HepG2 (cell line): ENCODE measurements around the gene DLG4. TPM values are rescaled to one million over a fixed set of nuclear protein-coding genes. Genes with fewer than 3 reads are reported as not detected.

Experiments used
- DMTF1 ChIP-seq: sonication (generic); formaldehyde crosslinking; IDR thresholded peaks from 2 replicates; pipeline ENCODE4 v1.4.0; 2020; ENCODE audit warnings: mild to moderate bottlenecking, missing genetic modification reagents
- FOXA3 ChIP-seq: IDR thresholded peaks from 2 replicates; pipeline ENCODE4 v1.6.1; 2016; ENCODE audit warnings: missing genetic modification reagents, missing compliant biosample characterization
- FOXJ3 ChIP-seq: sonication (generic); formaldehyde crosslinking; IDR thresholded peaks from 2 replicates; pipeline ENCODE4 v1.4.0; 2020; ENCODE audit warnings: missing genetic modification reagents, mild to moderate bottlenecking, borderline replicate concordance
- FOXO1 ChIP-seq: sonication (generic); formaldehyde crosslinking; IDR thresholded peaks from 2 replicates; pipeline ENCODE4 v1.4.0; 2020; ENCODE audit warnings: missing genetic modification reagents
- HNF4G ChIP-seq, 2 experiments: sonication (generic) in 1 of 2; formaldehyde crosslinking in 1 of 2; IDR thresholded peaks; 2 replicates each; pipeline versions ENCODE4 v1.4.0 to v1.6.1; 2011 to 2020; ENCODE audit warnings: borderline replicate concordance in 2 of 2, low read depth in 2 of 2, mild to moderate bottlenecking in 2 of 2, low read length in 1 of 2, missing genetic modification reagents in 1 of 2, moderate library complexity in 1 of 2
- KLF9 ChIP-seq: IDR thresholded peaks from 2 replicates; pipeline ENCODE4 v1.6.1; 2016; ENCODE audit warnings: low read depth
- MAX ChIP-seq: IDR thresholded peaks from 2 replicates; pipeline ENCODE4 v1.6.1; 2012; ENCODE audit warnings: inconsistent platforms
- MAZ ChIP-seq, 2 experiments: sonication (generic) in 1 of 2; formaldehyde crosslinking in 1 of 2; IDR thresholded peaks; 2 replicates each; pipeline versions ENCODE4 v1.5.0 to v1.6.1; 2012 to 2020; ENCODE audit warnings: low read depth in 2 of 2, mild to moderate bottlenecking in 2 of 2, borderline replicate concordance in 1 of 2, improper control_type of control experiment in 1 of 2, low read length in 1 of 2, missing genetic modification reagents in 1 of 2, moderate library complexity in 1 of 2
- MED8 ChIP-seq: sonication (generic); formaldehyde crosslinking; IDR thresholded peaks from 2 replicates; pipeline ENCODE4 v1.8.1; 2023; ENCODE audit warnings: mild to moderate bottlenecking, missing genetic modification reagents; ENCODE audit not compliant: insufficient replicate concordance
- MEF2D ChIP-seq: sonication (generic); formaldehyde crosslinking; IDR thresholded peaks from 2 replicates; pipeline ENCODE4 v1.5.1; 2020; ENCODE audit warnings: mild to moderate bottlenecking, missing genetic modification reagents
- POGK ChIP-seq: sonication (generic); formaldehyde crosslinking; conservative IDR thresholded peaks from 2 replicates; pipeline ENCODE4 v1.8.0; 2022; ENCODE audit warnings: mild to moderate bottlenecking, moderate library complexity, missing genetic modification reagents
- POLR2G ChIP-seq: fragments of 200-400 bp; formaldehyde crosslinking; IDR thresholded peaks from 2 replicates; pipeline ENCODE4 v1.6.1; 2018; ENCODE audit warnings: mild to moderate bottlenecking, low read depth, low read length, moderate library complexity
- SKIL ChIP-seq: sonication (generic); formaldehyde crosslinking; IDR thresholded peaks from 2 replicates; pipeline ENCODE4 v1.8.0; 2022; ENCODE audit warnings: missing genetic modification reagents, mild to moderate bottlenecking, moderate library complexity, borderline replicate concordance
- ZNF253 ChIP-seq: sonication (generic); formaldehyde crosslinking; IDR thresholded peaks from 2 replicates; pipeline ENCODE4 v1.8.0; 2022; ENCODE audit warnings: mild to moderate bottlenecking, missing genetic modification reagents, borderline replicate concordance
- ZNF513 ChIP-seq: sonication (generic); formaldehyde crosslinking; conservative IDR thresholded peaks from 2 replicates; pipeline ENCODE4 v1.5.0; 2020; ENCODE audit warnings: missing genetic modification reagents
- polyA plus RNA-seq, 8 experiments: library from polyadenylated mRNA; depleted of rRNA in 3 of 8; stranded (reverse) in 7 of 8; unstranded in 1 of 8; fragments of >200 nt; fragmentation: Illumina TruSeq in 4 of 8; extraction: Trizol in 4 of 8; gene quantifications; 2 replicates each; pipeline versions ENCODE4 v1.2.1 to v1.2.3, GENCODE V29; 2011 to 2016; ENCODE audit warnings: low read depth in 4 of 8, missing spikeins in 1 of 8, mixed read lengths in 1 of 8; ENCODE audit not compliant: insufficient read depth in 1 of 8
- total RNA-seq, 5 experiments: library from RNA; depleted of rRNA; stranded (reverse); fragments of >200 nt; fragmentation: Illumina TruSeq; extraction: Trizol; gene quantifications; 2 replicates each; pipeline ENCODE4 v1.2.3, GENCODE V29; 2016; ENCODE audit warnings: low read depth in 1 of 5

DLG4 gene
- total and polyA plus RNA-seq, 2 of the 13 experiments (the other 11 are each of a cell fraction or from before 2014, with no cell fraction given): 0.71 to 4.3 TPM

- TF ChIP-seq KLF9 (CRISPR knock-in tag) (0 out of 2 replicates have a peak, but pooled peaks have one; percentile 48), ZNF513 (CRISPR knock-in tag) (no peak), ZNF253 (CRISPR knock-in tag) (no peak), DMTF1 (no peak), SKIL (CRISPR knock-in tag) (no peak), HNF4G (IDR thresholded peaks at IDR 0.05; ENCODE audit: borderline replicate concordance, low read depth, low read length) (peak; percentile 31; the same call in 1 of the 2 replicates), HNF4G (CRISPR knock-in tag; IDR thresholded peaks at IDR 0.05; ENCODE audit: borderline replicate concordance, low read depth) (no peak), MED8 (CRISPR knock-in tag) (peak; percentile 64), MAZ (IDR thresholded peaks at IDR 0.05; ENCODE audit: borderline replicate concordance, low read depth, low read length) (0 out of 2 replicates have a peak, but pooled peaks have one; percentile 20), MAZ (CRISPR knock-in tag; IDR thresholded peaks at IDR 0.05; ENCODE audit: low read depth) (0 out of 2 replicates have a peak, but pooled peaks have one; percentile 5), POGK (CRISPR knock-in tag) (no peak), FOXA3 (0 out of 2 replicates have a peak, but pooled peaks have one; percentile 6), FOXJ3 (CRISPR knock-in tag) (no peak), MAX (0 out of 2 replicates have a peak, but pooled peaks have one; percentile 58), POLR2G (peak; percentile 80), MEF2D (CRISPR knock-in tag) (peak; percentile 58; the same call in 1 of the 2 replicates), FOXO1 (CRISPR knock-in tag) (peak; percentile 7; the same call in 1 of the 2 replicates)
These were observed 39.3 kb upstream of the DLG4 start (continued) for GRCh38 chr17:7258731-7259554.
